HG03108 (cell line): ENCODE data around the gene ADRA2B.

Source experiments
- ATAC-seq: cut with Tn5 transposase; IDR thresholded peaks from one replicate; pipeline ENCODE4 v1.9.1; 2021; ENCODE audit warnings: moderate library complexity; ENCODE audit not compliant: unreplicated experiment

ADRA2B gene

GRCh38 chr2:96138179-96139145, 22.1 kb upstream of the ADRA2B start, which contains the start of gene ASTL:
ASTL (minus strand) TSS chr2:96138502; CDS start chr2:96138436, 66 bp downstream.
- no peak for ATAC-seq

DNA sequence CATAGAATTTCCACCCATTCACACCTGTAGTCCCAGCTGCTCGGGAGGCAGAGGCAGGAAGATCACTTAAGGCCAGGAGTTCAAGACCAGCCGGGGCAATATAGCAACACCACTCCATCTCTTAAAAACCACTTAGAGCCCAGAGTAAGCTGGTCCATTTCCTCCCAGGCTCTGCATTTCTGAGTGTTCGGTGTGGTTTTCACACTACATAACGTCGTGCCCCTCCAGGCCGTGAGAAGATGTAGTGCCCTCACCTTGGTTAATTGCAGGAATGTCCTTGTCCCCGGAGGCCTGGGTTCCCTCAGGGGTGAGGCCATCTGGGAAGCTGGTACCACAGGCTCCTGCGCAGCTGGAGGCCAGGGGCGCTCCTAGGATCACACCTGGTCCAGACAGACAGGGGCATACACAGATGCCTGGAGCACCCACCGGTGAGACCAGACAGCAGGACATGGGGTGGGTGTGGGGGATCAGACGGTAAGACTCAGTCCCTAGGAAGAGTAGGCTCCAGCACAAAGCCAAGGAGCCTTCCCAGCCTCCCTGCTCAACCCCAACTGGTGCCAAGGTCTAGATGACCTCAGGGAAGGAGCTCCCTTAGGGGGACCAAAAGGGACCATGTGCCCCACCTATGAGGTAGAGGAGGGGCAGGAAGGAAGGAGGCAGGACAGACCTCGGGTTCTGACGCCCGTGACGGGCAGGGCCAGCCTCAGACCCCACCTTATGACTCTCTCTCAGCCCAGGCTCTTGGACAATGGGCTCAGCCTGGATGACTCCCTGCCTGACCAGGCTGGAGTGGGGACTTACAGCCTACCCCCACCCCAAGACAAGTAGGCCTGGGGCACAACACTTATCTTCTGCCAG, 21.2 kb upstream of the ADRA2B start:
- ATAC-seq = no peak

- ATAC-seq = no peak
Measured at GRCh38 chr2:96136129-96136720, 19.9 kb upstream of the ADRA2B start.

GRCh38 chr2:96135621-96136020, 19.2 kb upstream of the ADRA2B start:
- no peak for ATAC-seq

DNA sequence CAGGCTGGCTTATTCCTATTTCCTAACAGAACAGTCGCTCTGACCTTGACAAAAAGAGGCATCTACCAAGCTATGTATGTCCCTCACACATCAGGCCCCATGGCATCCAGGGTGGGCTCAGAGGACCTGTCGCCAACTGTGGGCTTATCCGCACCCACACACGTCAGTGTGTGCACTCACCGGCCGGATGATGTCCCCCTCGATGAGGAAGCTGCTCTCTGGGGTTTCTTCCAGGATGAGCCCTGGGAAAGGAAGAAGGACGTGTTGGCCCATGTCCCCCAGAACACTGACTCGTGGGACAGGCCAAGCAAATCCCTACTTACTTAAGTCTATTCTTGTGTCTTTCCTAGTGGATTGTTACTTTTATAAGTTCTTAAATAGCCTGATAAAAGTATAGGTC, 18.8 kb upstream of the ADRA2B start:
- ATAC-seq = no peak

- no peak for ATAC-seq
Measured at GRCh38 chr2:96134421-96134820, 18.1 kb upstream of the ADRA2B start.

GRCh38 chr2:96131813-96132745, 15.7 kb upstream of the ADRA2B start:
- ATAC-seq = no peak

DNA sequence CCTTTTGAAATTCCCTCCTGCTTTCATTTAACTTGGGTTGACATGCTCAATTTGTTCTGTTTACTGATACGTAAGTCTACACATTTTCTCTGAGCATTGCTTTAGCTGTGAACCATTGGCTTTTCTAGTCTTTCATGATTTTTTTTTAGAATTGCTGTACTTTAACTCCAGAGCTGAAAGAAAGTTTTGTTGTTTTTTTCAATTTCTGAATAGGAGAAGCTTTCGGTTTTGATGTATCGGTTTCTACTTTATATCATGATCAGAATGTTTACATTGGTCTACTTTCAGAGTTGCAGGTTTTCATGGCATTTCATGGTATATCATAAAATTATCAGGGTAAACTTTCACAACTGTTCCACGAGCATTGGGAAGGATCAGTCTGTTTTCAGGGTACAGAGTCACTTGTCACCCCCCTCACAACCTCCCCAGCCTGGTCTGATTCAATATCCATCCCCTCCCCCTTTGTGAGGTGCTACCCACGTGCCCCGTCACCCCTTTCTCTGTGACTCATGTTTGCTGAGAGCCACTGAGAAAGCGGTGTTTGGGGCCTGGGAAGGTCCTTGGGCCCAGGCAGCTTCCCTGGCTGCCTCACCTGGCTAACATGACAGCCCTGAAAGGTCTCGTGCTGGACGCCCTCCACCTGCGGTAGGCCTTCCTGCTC, 14.9 kb upstream of the ADRA2B start:
- ATAC-seq = no peak

GRCh38 chr2:96130483-96130882, 14.1 kb upstream of the ADRA2B start:
- ATAC-seq = no peak

- no peak for ATAC-seq
Measured at GRCh38 chr2:96129528-96130120, 13.3 kb upstream of the ADRA2B start.

GRCh38 chr2:96128456-96128855, 12.1 kb upstream of the ADRA2B start:
- ATAC-seq = no peak

DNA sequence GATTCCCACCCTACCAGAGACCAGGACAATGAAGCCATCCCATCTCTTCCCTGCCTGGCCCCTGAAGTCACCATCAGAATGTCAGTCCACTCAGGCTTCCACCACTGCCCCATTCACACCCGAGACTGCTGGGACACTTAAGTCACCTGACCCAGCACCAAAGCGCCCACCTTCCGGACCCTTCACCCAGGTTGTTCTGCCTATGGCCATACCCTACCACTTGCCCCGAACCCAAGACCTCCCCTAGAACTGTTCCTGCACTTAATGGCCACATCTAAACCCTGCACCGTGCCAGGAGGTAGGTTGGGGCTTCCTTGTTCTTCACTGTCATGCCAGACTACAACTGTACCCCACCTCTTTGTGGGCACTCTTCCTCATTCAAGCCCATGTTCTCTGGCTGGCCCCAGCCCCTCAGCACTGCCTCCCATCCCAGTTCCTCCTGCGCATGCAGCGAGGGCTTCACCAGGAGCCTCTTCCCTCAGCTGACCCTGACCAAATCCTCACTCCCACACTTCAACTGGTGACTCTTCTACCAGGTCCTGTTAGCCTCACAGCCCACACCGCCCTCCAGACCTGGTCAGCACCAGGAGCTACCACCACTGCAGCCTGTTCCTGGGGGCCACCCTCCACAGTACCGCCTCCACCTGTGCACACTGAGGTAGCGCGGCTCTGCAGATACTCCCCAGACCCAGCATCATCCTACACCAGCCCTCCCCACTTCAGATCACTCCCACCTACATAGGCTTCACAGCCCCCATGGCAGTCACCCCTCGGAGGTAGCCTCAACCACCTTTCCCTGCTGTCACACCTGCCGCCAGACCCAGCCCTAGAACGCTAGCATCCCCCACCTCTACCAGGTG, 8.3 kb upstream of the ADRA2B start:
- no peak for ATAC-seq

- no peak for ATAC-seq
Measured at GRCh38 chr2:96123936-96124335, 7.6 kb upstream of the ADRA2B start.

GRCh38 chr2:96123290-96123689, 6.9 kb upstream of the ADRA2B start:
- no peak for ATAC-seq

DNA sequence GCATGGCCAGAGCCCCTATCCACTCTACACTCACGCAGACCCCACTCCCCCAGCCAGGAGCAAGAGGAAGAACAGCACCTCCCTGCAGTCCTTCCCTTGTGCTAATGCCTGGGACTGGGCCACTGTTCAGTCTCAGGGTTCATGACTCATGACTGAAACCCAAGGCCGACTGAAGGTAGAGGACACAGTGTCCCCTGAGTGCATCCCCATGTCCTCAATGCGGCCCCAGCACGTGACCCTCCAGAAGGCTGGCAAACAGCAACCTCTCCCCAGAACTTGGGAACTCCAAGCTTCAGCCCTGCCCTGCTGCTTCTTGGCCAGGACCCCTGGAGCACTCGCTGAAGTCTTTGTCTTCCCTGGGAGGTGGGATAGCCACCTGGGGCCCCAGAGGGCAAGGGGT, 6.0 kb upstream of the ADRA2B start:
- ATAC-seq = no peak

DNA sequence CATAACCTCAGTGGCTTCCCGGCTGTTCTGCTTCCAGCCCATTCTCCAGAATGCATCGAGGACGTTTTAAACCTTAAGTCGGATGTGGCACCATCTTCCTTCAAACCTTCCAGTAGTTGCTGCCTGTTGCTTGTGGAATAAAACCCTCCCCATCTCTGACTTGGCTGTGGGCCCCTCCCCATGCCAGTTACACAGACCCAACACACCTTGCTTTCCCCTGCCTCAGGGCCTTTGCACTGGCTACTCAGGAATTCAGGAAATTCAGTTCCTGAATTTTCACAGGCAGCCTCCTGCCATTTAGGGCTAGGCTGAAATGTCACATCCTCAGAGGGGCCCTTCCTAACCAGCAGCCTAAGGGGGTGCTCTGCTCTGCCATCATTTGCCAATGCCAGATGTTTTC, 5.0 kb upstream of the ADRA2B start:
- no peak for ATAC-seq

DNA sequence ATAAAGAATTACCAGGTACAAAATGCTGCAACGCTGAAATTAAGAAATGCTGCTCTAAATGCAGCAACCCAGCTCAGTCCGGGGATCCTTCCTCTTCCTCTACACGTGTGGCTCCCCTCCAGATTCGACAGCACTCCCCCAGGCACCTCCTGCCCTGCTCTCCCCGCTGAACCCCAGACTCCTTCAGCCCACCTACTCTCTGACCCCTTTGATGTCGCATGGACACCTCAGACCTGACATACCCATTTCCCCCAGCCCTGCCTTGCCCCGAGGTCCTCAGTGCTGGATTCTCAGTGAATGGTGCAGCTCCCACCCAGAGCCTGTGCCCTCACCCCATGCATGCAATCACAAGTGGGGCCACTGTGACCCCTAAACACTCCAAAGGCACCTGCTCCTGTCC, 4.6 kb upstream of the ADRA2B start:
- ATAC-seq = no peak

GRCh38 chr2:96120091-96120720, 3.8 kb upstream of the ADRA2B start:
- no peak for ATAC-seq
